HG03139 (cell line): ENCODE measurements around the gene NR1D1.

Experiments
- ATAC-seq: cut with Tn5 transposase; IDR thresholded peaks from one replicate; pipeline ENCODE4 v1.9.1; 2021; ENCODE audit not compliant: unreplicated experiment

NR1D1 gene

DNA sequence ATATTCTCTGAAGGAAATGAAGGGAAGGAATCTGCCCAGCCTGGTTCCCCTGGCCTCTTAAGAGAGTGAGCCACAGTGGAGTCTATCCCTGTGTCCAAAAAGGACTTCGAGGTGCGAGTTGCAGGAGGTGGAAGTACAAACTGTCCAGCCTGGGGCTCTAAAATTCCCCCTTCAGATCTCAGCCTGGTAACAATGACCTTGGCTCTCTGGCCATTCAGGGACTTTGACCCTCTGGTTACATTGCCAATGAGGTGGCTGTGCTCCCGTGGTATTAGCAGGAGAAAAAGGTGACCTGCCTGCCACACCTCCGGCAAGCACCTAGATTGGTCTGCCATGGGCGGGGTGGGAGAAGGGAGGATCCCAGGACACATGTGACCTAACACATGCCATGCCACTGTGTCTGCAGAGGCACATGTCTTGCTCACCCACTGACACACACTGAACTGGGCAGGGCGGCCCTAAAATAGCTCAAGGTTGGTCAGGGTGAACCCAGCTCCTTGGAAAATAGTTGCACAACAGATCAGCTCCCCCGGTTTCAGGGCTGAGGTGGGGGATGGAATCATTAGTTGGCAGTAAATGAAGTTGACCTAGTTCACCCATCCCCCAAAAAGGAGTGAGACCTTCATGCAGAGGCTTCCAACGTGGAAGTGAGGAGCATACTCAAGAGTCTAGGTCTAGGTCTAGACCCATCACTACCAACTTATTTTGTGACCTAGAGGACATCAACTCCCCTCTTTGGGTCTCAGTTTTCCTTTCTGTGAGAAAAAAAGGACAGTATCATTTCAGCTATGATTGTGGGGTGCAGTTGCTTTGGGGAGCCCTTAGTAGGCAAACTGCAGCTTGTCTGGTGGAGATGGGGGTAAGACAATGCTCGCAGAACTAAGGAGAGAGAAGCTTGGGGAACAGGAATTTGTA lies 2.2 kb downstream of the NR1D1 start:
- no peak for ATAC-seq

GRCh38 chr17:40097087-40097486 lies 3.3 kb downstream of the NR1D1 start:
- no peak for ATAC-seq

- ATAC-seq = peak; percentile 47
Observed at GRCh38 chr17:40095944-40096791, 4.2 kb downstream of the NR1D1 start.

DNA sequence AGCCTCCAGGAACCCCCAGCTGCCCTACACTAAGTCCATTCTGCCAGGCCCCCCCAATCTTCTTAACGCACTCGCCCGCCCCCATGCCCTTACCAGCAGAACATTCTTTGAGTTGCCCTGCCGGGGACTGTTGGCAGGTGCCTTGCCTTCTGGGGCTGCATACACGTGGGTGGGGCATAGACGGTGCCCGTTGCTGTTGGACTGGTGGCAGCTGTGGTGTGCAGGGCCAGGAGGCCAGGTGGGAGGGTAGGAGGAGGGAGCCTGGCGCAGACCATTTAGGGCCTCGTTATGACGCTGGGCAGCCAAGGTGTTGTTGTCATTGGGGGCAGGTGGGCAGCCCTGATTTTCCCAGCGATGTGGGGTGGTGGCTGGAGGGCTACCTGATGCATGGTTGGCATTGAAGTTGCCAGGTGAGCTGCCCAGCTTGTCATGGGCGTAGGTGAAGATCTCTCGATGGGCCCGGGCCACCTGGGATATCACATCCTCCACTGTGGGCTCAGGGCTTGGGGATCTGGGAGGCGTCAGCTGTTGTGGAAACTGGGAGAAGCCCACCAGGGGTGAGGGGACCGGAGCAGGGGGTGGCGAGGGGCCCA lies 4.9 kb downstream of the NR1D1 start:
- no peak for ATAC-seq

GRCh38 chr17:40094874-40095273 lies 5.5 kb downstream of the NR1D1 start:
- no peak for ATAC-seq

DNA sequence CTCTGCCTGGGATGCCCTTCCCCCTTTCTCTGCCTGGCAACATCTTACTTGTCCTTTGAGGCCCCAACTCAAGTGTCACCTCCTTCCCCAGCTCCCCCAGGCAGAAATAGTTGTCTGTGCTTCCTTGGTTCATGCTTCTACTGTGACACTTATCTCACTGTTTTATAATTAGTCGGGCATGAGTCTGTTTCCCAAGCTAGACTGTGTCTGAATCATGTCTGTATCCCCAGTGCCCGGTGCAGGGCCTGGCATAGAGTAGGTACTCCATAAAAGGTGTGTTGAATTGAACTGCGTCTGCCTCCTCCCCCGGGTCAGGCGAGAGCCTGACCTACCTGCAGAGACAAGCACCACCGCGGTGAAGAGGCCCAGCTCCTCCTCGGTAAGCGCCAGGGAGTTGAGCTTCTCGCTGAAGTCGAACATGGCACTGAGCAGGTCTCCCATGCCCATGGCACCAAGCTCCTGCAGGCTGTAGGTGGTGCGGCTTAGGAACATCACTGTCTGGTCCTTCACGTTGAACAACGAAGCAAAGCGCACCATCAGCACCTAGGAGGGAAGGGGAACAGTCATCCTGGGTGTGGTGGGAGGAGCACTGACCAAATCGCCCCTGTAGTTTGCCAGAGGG lies 6.7 kb downstream of the NR1D1 start:
- ATAC-seq = no peak

DNA sequence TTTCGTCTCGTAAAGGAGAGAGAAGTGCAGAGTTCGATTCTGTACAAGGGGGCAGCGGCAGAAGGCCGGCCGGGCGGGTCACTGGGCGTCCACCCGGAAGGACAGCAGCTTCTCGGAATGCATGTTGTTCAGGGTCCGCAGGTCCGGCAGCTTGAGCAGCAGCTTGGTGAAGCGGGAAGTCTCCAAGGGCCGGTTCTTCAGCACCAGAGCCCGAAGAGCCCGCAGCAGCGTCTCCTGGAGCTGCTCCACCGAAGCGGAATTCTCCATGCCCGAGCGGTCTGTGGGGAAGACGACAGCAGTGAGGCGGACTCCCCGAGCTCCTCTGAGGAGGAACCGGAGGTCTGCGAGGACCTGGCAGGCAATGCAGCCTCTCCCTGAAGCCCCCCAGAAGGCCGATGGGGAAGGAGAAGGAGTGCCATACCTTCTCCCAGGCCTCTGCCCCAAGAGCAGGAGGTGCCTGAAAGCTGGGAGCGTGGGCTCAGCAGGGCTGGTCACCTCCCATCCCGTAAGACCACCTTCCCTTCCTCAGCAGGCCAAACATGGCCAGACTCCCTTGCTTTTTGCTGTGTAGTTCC lies 7.3 kb downstream of the NR1D1 start:
- ATAC-seq = no peak

- no peak for ATAC-seq
Observed at GRCh38 chr17:40092581-40092980, 7.8 kb downstream of the NR1D1 start.

DNA sequence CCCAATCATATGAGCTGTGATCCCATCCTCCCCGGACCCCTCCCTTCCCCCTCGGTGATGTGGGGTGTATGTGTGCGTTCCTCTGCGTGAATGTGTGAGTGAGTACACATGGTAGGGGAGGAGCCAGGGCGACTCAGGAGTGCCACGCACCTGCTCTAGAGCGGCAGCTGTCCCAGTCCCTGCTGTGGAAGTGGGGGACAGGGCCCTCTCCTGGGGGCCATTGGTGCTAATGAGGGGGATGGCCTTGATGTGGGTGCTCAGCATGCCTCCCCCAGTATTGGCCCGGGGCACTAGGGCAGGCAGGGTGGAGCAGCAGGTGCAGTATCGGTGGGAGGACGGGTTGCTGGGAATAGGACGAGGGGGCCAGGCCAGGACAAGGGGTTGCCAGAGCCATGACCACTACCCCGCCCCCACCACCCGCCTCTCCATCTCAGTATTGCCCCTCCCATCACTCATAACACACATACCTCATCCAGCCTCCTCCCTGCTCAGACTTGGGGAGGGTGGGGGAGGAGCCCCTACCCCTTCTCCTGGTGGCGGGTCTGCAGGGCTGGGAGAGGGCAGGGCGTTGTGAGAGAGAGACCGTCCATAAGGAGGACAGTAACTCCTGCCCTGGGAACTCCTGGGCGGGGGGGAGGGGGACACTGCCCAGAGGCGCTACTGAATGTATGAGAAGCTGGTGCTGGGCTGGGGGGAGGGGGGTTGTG lies 8.5 kb downstream of the NR1D1 start:
- ATAC-seq = no peak

DNA sequence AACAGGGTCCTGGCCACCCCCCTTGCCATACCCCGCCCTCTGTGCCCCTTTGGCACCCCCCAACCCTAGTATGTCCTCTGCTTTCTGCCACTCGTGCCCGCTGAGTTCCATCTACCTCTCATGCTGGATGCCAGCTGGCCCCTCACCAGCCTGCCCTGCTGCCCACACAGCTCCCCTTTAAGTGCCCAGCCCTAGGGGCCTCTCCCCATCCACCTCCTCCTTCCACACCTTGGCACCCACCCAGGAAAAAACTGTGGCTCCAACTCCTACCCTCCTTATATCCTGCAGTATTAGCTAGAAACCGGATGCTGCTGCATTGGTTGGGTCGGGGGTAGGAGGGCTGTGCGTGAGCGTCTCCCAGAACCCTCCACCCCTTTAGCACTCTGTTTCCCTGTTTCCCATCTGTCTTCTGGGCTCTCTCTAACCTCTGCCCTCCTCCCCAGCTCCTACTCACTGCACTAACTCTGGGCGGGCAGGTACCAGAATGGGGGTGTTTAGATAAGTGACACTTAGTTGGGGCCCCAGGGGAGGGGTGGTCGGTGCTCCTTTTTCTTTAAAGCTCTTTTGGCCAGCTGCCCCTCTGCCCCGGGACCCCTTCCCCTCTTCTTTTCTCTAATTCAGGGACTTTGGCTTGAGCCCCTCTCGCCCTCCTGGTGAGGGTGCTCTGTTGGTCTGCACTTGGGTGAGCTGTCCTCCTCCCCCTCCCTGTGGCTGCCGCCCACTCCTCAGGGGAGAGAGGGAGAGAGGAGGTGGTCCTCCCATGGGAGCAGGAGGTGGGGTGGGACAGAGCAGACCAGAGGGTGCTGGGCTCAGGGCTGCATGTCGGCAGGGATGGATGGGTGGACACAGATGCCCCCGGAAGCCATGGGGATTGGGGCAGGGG lies 9.9 kb downstream of the NR1D1 start:
- no peak for ATAC-seq

- no peak for ATAC-seq
Observed at GRCh38 chr17:40089077-40089895, 11.1 kb downstream of the NR1D1 start.

GRCh38 chr17:40087903-40088718 lies 12.3 kb downstream of the NR1D1 start:
- ATAC-seq = no peak

DNA sequence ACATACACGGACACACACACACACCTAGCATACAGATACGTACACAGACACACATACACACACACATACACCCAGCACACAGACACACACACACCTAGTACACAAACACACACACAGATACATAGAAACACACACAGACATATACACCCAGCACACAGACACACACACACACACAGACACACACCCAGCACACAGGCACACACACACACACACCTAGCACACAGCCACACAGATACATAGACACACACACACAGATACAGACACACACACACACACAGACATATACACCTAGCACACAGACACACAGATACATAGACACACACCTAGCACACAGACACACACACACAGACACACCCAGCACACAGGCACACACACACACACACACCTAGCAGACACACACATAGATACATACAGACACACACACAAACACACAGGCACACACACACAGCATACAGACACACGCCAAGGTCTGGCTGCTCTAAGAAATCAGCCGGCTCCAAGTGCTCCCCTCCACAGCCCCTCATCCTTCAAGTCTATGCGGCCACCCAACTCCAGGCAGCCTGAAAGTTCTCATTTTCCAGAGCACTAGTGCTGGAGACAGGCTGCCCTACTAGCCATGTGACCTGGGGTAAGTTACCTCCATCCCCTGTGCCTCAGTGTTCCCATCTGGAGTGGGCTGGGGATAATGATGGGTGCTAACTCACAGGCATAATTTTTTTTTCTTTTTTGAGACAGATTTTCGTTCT lies 13.2 kb downstream of the NR1D1 start:
- no peak for ATAC-seq

DNA sequence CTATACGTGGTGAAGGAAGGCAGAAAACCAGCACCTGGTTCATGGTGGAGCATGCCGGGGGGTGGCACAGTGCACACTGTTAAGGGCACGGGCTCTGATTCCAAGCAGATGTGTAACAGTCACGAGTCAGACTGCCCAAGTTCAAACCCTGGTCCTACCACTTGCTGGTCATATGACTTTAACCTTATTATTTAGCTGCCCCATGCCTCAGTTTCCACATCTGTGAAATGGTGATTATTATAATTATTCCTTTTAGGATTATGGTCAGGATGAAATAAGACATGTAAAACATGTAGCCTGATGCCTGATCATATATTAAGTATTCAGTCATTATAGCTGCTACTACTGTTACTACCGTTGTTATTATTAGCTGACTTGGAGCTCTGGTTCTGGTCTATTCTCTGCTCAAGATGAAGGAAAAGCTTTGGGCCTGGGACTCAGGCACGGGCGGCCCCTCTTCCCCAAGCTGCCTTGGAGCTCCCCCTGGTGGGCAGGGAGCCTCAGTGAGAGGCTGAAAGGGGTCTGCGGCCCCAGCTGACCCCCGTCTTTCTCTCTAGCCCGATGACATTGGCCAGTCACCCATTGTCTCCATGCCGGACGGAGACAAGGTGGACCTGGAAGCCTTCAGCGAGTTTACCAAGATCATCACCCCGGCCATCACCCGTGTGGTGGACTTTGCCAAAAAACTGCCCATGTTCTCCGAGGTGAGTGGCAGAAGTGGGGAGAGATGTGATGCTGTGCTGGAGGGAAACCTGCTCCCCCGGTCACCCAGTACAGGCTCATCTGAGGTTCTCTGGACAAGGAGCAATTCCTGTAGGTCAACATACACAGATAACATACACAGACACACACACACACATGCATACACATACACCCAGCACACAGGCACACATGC lies 14.0 kb downstream of the NR1D1 start:
- ATAC-seq = no peak

DNA sequence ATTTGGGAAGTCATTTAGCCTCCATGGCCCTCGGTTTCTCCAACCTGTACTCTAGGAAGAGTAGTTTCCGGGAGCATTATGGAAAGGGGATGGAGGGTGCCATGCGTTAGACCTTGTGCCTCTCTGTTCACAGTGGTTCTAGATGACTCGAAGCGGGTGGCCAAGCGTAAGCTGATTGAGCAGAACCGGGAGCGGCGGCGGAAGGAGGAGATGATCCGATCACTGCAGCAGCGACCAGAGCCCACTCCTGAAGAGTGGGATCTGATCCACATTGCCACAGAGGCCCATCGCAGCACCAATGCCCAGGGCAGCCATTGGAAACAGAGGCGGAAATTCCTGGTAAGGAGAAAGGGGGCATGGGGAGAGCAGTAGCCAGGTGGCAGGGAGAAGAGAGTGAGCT lies 15.9 kb downstream of the NR1D1 start:
- no peak for ATAC-seq

GRCh38 chr17:40079545-40079944 lies 20.8 kb downstream of the NR1D1 start:
- no peak for ATAC-seq
